Measurements from ENCODE around the gene SIL1.

- TF ChIP-seq ZBTB17 (CRISPR knock-in tag; IDR thresholded peaks at IDR 0.05) (no peak), NUFIP1 (IDR thresholded peaks at IDR 0.05; ENCODE audit: partially characterized antibody) (no peak), CBX8 (IDR thresholded peaks at IDR 0.05; ENCODE audit: borderline replicate concordance, extremely low read depth, low read depth, low read length, poor library complexity, severe bottlenecking) (no peak), NCOA1 (IDR thresholded peaks at IDR 0.05; ENCODE audit: low read depth) (no peak), MEIS2 (IDR thresholded peaks at IDR 0.05; ENCODE audit: partially characterized antibody) (no peak), NFIC (IDR thresholded peaks at IDR 0.05) (no peak), E2F5 (CRISPR knock-in tag; IDR thresholded peaks at IDR 0.05) (no peak), STAT5B (CRISPR knock-in tag; IDR thresholded peaks at IDR 0.05) (no peak), EP300 (IDR thresholded peaks at IDR 0.05; ENCODE audit: low read length) (no peak), PTRF (tag; IDR thresholded peaks at IDR 0.05) (no peak), RBBP5 (IDR thresholded peaks at IDR 0.05; ENCODE audit: borderline replicate concordance, insufficient read depth, low read length, poor library complexity, severe bottlenecking) (no peak), ADNP (tag; IDR thresholded peaks at IDR 0.05) (no peak), POLR2A (conservative IDR thresholded peaks at IDR 0.05) (no peak)
Measured at GRCh38 chr5:138930371-138931097, 267.6 kb downstream of the SIL1 start.
